PC-3 (cell line): ENCODE data around the gene BAG3. TPM values are rescaled to one million over a fixed set of nuclear protein-coding genes. Genes with fewer than 3 reads are reported as not detected.

Source experiments
- ATAC-seq: fragments of 200-7000 bp; cut with Tn5 transposase; 2 replicates; pipeline ENCODE4 v1.9.1; 2020; ENCODE audit warnings: mild to moderate bottlenecking, moderate library complexity
- BruUV-seq: library from RNA; stranded (reverse); fragments of 400-500 nt; replicated peaks from 2 replicates; lab custom pipeline; 2021; lab: Mats Ljungman, UMichigan
- CTCF ChIA-PET: fragments of 300-600 bp; sonication (Branson Sonifier 250); formaldehyde crosslinking; loops from one replicate; lab custom pipeline; 2022; ENCODE audit warnings: antibody characterized with exemption; lab: Charles Lee
- POLR2A ChIA-PET: fragments of 300-600 bp; sonication (Branson Sonifier 250); formaldehyde crosslinking; loops from one replicate; lab custom pipeline; 2022; ENCODE audit warnings: antibody characterized with exemption; ENCODE audit not compliant: unreplicated experiment; lab: Charles Lee
- DNase-seq: peaks from one replicate; pipeline ENCODE4 v3.0.0-alpha.2; 2015
- H2AFZ ChIP-seq: fragments of 300-600 bp; sonication (generic); 2 replicates; pipeline ENCODE4 v1.6.0; 2016; ENCODE audit warnings: antibody characterized with exemption, low read length
- H3F3A ChIP-seq: fragments of 300-600 bp; sonication (generic); one replicate; pipeline ENCODE4 v1.6.0; 2017; ENCODE audit warnings: antibody characterized with exemption, low read length, control low read depth, mild to moderate bottlenecking; ENCODE audit not compliant: unreplicated experiment
- H3K27ac ChIP-seq: fragments of 300-600 bp; sonication (generic); 2 replicates; pipeline ENCODE4 v1.5.1; 2016; ENCODE audit warnings: mild to moderate bottlenecking, low read length
- H3K27me3 ChIP-seq: fragments of 300-600 bp; sonication (generic); 2 replicates; pipeline ENCODE4 v1.6.1; 2016; ENCODE audit warnings: low read length, mixed read lengths
- H3K36me3 ChIP-seq: fragments of 300-600 bp; sonication (generic); 2 replicates; pipeline ENCODE4 v1.6.1; 2016; ENCODE audit warnings: low read depth, mixed run types, low read length, mixed read lengths
- H3K4me1 ChIP-seq: fragments of 300-600 bp; sonication (generic); 2 replicates; pipeline ENCODE4 v1.5.1; 2016; ENCODE audit warnings: low read length; ENCODE audit not compliant: insufficient read depth
- H3K4me2 ChIP-seq: fragments of 300-600 bp; sonication (generic); 2 replicates; pipeline ENCODE4 v1.6.0; 2016; ENCODE audit warnings: low read length
- H3K4me3 ChIP-seq: fragments of 300-600 bp; sonication (generic); 2 replicates; pipeline ENCODE4 v1.5.1; 2016; ENCODE audit warnings: mild to moderate bottlenecking, low read length, mixed read lengths
- H3K79me2 ChIP-seq: fragments of 300-600 bp; sonication (generic); 2 replicates; pipeline ENCODE4 v1.6.1; 2017; ENCODE audit warnings: low read length, mixed read lengths
- H3K9ac ChIP-seq: fragments of 300-600 bp; sonication (generic); 2 replicates; pipeline ENCODE4 v1.6.0; 2016; ENCODE audit warnings: mild to moderate bottlenecking, low read length
- H3K9me2 ChIP-seq: fragments of 300-600 bp; sonication (generic); replicated peaks from 2 replicates; pipeline ENCODE4 v1.6.1; 2016; ENCODE audit warnings: mixed run types, low read length, mixed read lengths
- H3K9me3 ChIP-seq: fragments of 300-600 bp; sonication (generic); 2 replicates; pipeline ENCODE4 v1.6.1; 2016; ENCODE audit warnings: low read length, mixed read lengths
- H4K20me1 ChIP-seq: fragments of 300-600 bp; sonication (generic); 2 replicates; pipeline ENCODE4 v1.6.1; 2016; ENCODE audit warnings: low read length, mixed read lengths
- EZH2 ChIP-seq: fragments of 300-600 bp; sonication (generic); IDR thresholded peaks from one replicate; pipeline ENCODE4 v1.6.1; 2017; ENCODE audit warnings: antibody characterized with exemption, mild to moderate bottlenecking, low read length; ENCODE audit not compliant: unreplicated experiment
- EZH2phosphoT487 ChIP-seq: fragments of 300-600 bp; sonication (generic); IDR thresholded peaks from 2 replicates; pipeline ENCODE4 v1.6.1; 2018; ENCODE audit warnings: mild to moderate bottlenecking, antibody characterized with exemption, low read length, borderline replicate concordance
- intact Hi-C: fragments of 100-400 bp; cut with micrococcal nuclease; formaldehyde crosslinking; loops from 2 replicates; pipeline ENCODE4 v1.9.0; 2023
- total RNA-seq: library from RNA; depleted of rRNA; stranded (reverse); fragments of >200 nt; gene quantifications from 2 replicates; pipeline ENCODE4 v1.2.3, GENCODE V29; 2014
- TF ChIP-seq, protein P1 (sequence below): fragments of 300-600 bp; sonication (generic); conservative IDR thresholded peaks from 2 replicates; pipeline ENCODE4 v1.5.1; 2017; ENCODE audit warnings: antibody characterized with exemption, low read depth, mild to moderate bottlenecking, low read length

The BAG3 gene
- total RNA-seq, 1 experiment from 2014 or later: 47.1 TPM

DNA sequence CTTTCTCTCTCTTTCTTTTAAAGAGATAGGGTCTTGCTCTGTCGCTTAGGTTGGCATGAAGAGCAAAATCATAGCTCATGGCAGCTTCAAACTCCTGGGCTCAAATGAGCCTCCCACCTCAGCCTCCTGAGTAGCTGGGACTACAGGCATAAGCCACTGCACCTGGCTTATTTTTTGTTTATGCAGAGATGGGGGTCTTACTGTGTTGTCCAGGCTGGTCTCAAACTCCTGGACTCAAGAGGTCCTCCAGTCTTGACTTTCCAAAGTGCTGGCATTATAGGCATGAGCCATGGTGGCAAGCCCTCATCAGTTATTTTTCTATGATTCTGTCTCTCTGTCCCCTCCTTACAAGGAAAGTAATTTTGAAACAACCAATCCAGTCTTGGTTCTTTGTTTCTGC lies 1.1 kb upstream of the BAG3 start:
- Histone ChIP-seq H3K27me3 (no peaks in the 10 kb centered on the region), H3K79me2 (peaks cover 38% of the 10 kb centered on the region), H3K9ac (no peak overlapping the region), H3F3A (no peaks in the 10 kb centered on the region), H3K4me1 (peaks cover 14% of the 10 kb centered on the region), H3K4me2 (no peak overlapping the region), H2AFZ (no peak overlapping the region), H3K4me3 (no peak overlapping the region), H3K9me3 (peaks cover under 1% of the 10 kb centered on the region; the same call in 1 of the 2 replicates), H3K9me2 (no peaks in the 10 kb centered on the region), H3K27ac (no peak overlapping the region), H3K36me3 (peaks cover 11% of the 10 kb centered on the region; the same call in 1 of the 2 replicates), H4K20me1 (peaks cover 30% of the 10 kb centered on the region)
- ChIA-PET POLR2A (no interaction called here), CTCF (no interaction called here)
- TF ChIP-seq, protein P1, sequence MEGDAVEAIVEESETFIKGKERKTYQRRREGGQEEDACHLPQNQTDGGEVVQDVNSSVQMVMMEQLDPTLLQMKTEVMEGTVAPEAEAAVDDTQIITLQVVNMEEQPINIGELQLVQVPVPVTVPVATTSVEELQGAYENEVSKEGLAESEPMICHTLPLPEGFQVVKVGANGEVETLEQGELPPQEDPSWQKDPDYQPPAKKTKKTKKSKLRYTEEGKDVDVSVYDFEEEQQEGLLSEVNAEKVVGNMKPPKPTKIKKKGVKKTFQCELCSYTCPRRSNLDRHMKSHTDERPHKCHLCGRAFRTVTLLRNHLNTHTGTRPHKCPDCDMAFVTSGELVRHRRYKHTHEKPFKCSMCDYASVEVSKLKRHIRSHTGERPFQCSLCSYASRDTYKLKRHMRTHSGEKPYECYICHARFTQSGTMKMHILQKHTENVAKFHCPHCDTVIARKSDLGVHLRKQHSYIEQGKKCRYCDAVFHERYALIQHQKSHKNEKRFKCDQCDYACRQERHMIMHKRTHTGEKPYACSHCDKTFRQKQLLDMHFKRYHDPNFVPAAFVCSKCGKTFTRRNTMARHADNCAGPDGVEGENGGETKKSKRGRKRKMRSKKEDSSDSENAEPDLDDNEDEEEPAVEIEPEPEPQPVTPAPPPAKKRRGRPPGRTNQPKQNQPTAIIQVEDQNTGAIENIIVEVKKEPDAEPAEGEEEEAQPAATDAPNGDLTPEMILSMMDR: no peak
- TF ChIP-seq EZH2phosphoT487: no peak
- no peak for TF ChIP-seq EZH2
- DNase-seq (no peak), ATAC-seq (no peak)
- no TSS peak for BruUV-seq
- intact Hi-C loops: loop anchor here (2.0 to 5.0 kb wide), 2 partner anchors 41 to 108 kb away; partner anchors contain the start of gene RGS10

DNA sequence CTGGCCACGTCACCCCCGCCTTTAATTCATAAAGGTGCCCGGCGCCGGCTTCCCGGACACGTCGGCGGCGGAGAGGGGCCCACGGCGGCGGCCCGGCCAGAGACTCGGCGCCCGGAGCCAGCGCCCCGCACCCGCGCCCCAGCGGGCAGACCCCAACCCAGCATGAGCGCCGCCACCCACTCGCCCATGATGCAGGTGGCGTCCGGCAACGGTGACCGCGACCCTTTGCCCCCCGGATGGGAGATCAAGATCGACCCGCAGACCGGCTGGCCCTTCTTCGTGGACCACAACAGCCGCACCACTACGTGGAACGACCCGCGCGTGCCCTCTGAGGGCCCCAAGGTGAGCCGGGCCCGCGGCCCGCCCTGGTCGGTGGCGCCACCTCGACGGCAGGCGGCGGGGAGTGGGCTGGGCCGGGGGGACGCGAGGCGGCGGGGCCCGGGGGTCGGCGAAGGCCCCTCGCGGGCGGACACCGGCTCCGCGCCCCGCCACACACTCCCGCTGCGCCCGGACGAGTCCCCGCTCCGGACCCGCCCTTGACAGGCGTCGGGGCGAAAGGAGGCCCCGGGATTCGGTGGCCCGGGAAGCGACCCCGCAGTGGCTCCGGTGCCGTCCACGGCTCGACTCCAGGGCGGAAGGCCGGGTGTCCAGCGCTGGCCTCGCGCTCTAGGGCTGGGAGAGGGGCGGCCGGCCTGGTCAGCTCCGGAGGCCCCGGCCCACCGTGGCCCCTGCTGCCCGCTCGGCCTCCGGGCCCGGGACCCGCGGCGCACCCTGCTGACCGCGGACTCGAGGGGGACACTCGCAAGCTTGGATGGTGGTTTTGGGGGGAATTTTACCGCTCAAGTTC lies 557 bp downstream of the BAG3 start:
- POLR2A ChIA-PET: interaction anchor here (0.6 to 1.0 kb wide), 5 partner anchors 18 to 29 kb away, joined by 3 to 11 read pairs (median 3); no protein-coding TSS in a partner anchor
- Histone ChIP-seq H2AFZ (no peak overlapping the region), H3K9me2 (no peaks in the 10 kb centered on the region), H3F3A (no peaks in the 10 kb centered on the region), H3K9me3 (no peaks in the 10 kb centered on the region), H3K4me3 (peak overlapping the region; percentile 94), H3K27ac (peak overlapping the region; percentile 77), H3K9ac (peak overlapping the region; percentile 93), H3K4me1 (peaks cover 30% of the 10 kb centered on the region), H3K79me2 (peaks cover 55% of the 10 kb centered on the region), H3K27me3 (no peaks in the 10 kb centered on the region), H3K4me2 (peak overlapping the region; percentile 84), H4K20me1 (peaks cover 47% of the 10 kb centered on the region), H3K36me3 (peaks cover 14% of the 10 kb centered on the region; the same call in 1 of the 2 replicates)
- DNase-seq (no peak), ATAC-seq (0 out of 2 replicates have a peak, but pooled peaks have one; percentile 1)
- no TSS peak for BruUV-seq
- CTCF ChIA-PET: interaction anchor here (0.6 kb wide), 1 partner anchor 29 kb away, joined by 3 read pairs; no protein-coding TSS in a partner anchor
- no peak for TF ChIP-seq EZH2phosphoT487
- TF ChIP-seq, protein P1: no peak
- intact Hi-C loops: loop anchor here (2.0 to 5.0 kb wide), 2 partner anchors 43 to 109 kb away; partner anchors contain the start of gene RGS10
